Spinal cord (tissue), 10 donors: ENCODE measurements around the gene DCXR. TPM values are rescaled to one million over a fixed set of nuclear protein-coding genes. Genes with fewer than 3 reads are reported as not detected.

Source experiments
- DNase-seq, 6 donors: peaks; one replicate each; pipeline versions ENCODE4 v3.0.0 to v3.0.0-alpha.2; 2013 to 2015; ENCODE audit warnings: low spot score in 6 of 6, low read depth in 4 of 6
- H3K27ac ChIP-seq: one replicate; pipeline ENCODE4 v1.5.1; 2013; ENCODE audit warnings: low read depth, low read length, control low read depth
- H3K27me3 ChIP-seq: one replicate; pipeline ENCODE4 v1.6.1; 2013; ENCODE audit warnings: low read length; ENCODE audit not compliant: control insufficient read depth, insufficient read depth
- H3K36me3 ChIP-seq: one replicate; pipeline ENCODE4 v1.6.1; 2013; ENCODE audit warnings: low read length; ENCODE audit not compliant: control insufficient read depth, insufficient read depth
- H3K4me1 ChIP-seq: one replicate; pipeline ENCODE4 v1.6.1; 2013; ENCODE audit warnings: low read length; ENCODE audit not compliant: control insufficient read depth, insufficient read depth
- H3K4me3 ChIP-seq: one replicate; pipeline ENCODE4 v1.5.1; 2013; ENCODE audit warnings: low read depth, low read length, control low read depth
- H3K9me3 ChIP-seq: one replicate; pipeline ENCODE4 v1.6.1; 2013; ENCODE audit warnings: low read length; ENCODE audit not compliant: control insufficient read depth, insufficient read depth
- WGBS: methylation state at CpG from one replicate; pipeline ENCODE4 v1.1.5; 2013; ENCODE audit warnings: missing lambda C conversion rate; ENCODE audit not compliant: insufficient coverage; 5-methylcytosine and 5-hydroxymethylcytosine counted together
- polyA plus RNA-seq, 2 donors: library from polyadenylated mRNA; unstranded; fragments of 120-200 nt; gene quantifications; one replicate each; pipeline ENCODE4 v1.2.1, GENCODE V29; 2013; ENCODE audit not compliant: insufficient read length in 2 of 2
- total RNA-seq, 2 donors: library from RNA; depleted of rRNA in 1 of 2; stranded (reverse); fragments of 120-200 nt in 1 of 2; fragments of >200 nt in 1 of 2; gene quantifications; one replicate each; pipeline versions ENCODE4 v1.2.3 to v1.2.4, GENCODE V29; 2013 to 2014
- donor health status: healthy.

The DCXR gene
- total and polyA plus RNA-seq, 4 donors: 44.3 to 145 (median 119) TPM

- no peaks in the 10 kb centered on the region for H3K9me3 ChIP-seq
- DNase-seq: no peak
- WGBS: 6% methylated on average over 55 of the region's 55 CpGs
- no peak overlapping the region for H3K27ac ChIP-seq
- H3K4me1 ChIP-seq: peaks cover 51% of the 10 kb centered on the region
- no peaks in the 10 kb centered on the region for H3K27me3 ChIP-seq
- H3K4me3 ChIP-seq: peak overlapping the region; percentile 62
- peaks cover 71% of the 10 kb centered on the region for H3K36me3 ChIP-seq
These were observed 13.9 kb downstream of the DCXR start for GRCh38 chr17:82023447-82024241.

DNA sequence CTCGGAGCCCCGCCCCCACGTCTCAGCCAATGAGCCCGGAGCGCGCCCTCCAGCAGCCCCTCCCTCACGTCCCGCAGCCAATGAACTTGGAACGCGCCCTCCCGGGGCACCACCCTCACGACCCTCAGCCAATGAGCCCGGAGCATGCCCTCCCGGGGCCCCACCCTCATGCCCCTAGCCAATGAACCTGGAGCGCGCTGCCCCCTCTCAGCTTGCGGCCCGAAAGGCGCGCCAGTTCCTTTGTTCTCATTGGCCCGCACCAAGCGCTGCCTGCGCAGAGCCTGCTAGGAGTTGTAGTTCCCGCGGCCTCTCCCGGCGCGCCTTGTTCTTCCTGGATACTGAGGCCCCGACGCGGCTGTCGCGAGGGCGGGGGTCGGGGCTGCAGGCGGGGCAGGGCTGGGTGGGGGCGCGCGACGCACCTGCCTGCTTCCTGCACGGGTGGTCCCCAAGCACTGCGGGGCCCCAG is 14.5 kb downstream of the DCXR start, which contains the start of gene LRRC45:
Gene LRRC45, plus strand, starts transcription at position 325 of the 466 bp plus-strand sequence. CDS start 339 bp downstream, outside the sequence.
- Histone ChIP-seq H3K4me3 (peak within 1 kb of the TSS; percentile 73), H3K4me1 (peaks cover 51% of the 10 kb centered on the region)

DNA sequence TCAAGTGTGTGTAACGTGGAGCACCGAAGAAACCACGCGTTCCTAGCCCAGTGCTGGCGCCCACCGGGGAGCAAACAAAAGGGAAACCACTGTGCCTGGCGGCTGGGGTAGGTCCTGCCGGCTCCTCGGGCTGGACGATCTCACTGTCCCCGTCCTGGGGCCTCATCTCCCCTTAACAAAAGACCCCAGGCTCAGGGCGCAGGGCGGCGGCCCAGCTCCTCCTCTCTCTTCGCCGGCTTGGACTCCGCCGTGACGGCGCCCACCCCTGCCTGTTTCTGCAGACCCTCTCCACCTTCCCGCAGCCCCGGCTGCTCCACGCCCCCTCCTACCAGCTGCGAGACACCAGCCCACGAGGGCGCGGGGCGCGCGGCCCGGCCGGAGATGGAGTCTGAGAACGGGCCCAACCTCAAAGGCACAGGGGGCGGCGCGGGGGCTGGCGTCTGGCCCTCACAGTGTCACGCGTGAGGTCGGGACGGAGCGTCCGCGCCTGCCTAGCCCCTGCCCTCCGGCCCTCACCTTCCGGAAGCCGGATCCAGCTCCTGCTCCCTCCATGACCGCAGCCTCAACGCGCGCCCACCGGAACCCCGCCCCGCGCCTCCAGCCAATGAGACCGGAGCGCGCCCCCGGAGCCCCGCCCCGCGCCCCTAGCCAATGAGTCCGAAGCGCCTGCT is 15.1 kb downstream of the DCXR start, which contains the start of gene CENPX:
Gene CENPX, minus strand, starts transcription at position 569 of the 671 bp plus-strand sequence. Its CDS starts 17 bp downstream, at position 552.
- H3K27me3 ChIP-seq: no peaks in the 10 kb centered on the region
- DNase-seq: no peak
- H3K9me3 ChIP-seq: no peaks in the 10 kb centered on the region
- no peak within 1 kb of the TSS for H3K27ac ChIP-seq
- peak within 1 kb of the TSS; percentile 73 for H3K4me3 ChIP-seq
- peaks cover 71% of the 10 kb centered on the region for H3K36me3 ChIP-seq
- WGBS: under 1% methylated on average over 64 of the region's 64 CpGs
- peaks cover 51% of the 10 kb centered on the region for H3K4me1 ChIP-seq

More for the DNA sequence above, 14.5 kb downstream of the DCXR start, which contains the start of gene LRRC45:
- H3K9me3 ChIP-seq: no peaks in the 10 kb centered on the region
- H3K27me3 ChIP-seq: no peaks in the 10 kb centered on the region
- no peak within 1 kb of the TSS for H3K27ac ChIP-seq
- DNase-seq: peak; percentile 91 to 100 (median 99)
- WGBS: 0% methylated on average over 40 of the region's 42 CpGs
- peaks cover 71% of the 10 kb centered on the region for H3K36me3 ChIP-seq

- no peak overlapping the region for H3K27ac ChIP-seq
- H3K27me3 ChIP-seq: no peaks in the 10 kb centered on the region
- H3K9me3 ChIP-seq: no peaks in the 10 kb centered on the region
- DNase-seq: no peak
- H3K4me3 ChIP-seq: peak overlapping the region; percentile 73
- H3K36me3 ChIP-seq: peaks cover 71% of the 10 kb centered on the region
- peaks cover 51% of the 10 kb centered on the region for H3K4me1 ChIP-seq
- 13% methylated on average over 10 of the region's 10 CpGs for WGBS
These were observed 15.6 kb downstream of the DCXR start for GRCh38 chr17:82021900-82022309.

GRCh38 chr17:82021107-82021899 is 16.2 kb downstream of the DCXR start:
- peaks cover 55% of the 10 kb centered on the region for H3K4me1 ChIP-seq
- no peaks in the 10 kb centered on the region for H3K27me3 ChIP-seq
- H3K4me3 ChIP-seq: no peak overlapping the region
- H3K36me3 ChIP-seq: peaks cover 71% of the 10 kb centered on the region
- no peaks in the 10 kb centered on the region for H3K9me3 ChIP-seq
- H3K27ac ChIP-seq: no peak overlapping the region
- 58% methylated on average over 24 of the region's 25 CpGs for WGBS
- DNase-seq: peak in 2 of 6 donors; percentile 71 to 78

DNA sequence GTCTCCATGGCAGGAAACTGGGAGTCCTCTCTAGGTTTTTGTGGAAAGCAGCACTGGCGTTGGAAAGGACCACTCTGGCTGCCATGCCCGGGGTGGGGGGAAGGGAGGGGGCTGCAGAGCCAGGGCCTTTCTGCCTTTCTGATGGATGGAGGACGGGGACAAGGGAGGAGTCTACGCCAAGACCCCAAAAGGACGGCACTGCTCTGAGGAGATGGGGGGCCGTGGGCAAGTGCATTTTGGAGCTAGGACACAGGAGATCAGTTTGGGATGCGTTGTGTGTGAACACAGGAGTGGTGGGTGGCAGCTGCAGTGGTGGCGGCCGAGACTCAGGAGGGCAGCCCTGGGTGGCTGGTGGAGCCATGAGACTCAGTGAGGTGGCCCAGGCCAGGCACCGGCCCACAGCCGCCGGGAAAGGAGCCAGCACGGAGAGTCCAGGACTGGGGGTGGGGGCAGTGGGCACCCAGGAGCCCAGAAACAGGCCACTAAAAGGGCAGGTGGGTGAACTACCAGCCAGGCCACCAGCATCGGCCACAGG is 16.9 kb downstream of the DCXR start:
- Histone ChIP-seq H3K4me1 (peaks cover 55% of the 10 kb centered on the region), H3K27me3 (no peaks in the 10 kb centered on the region)

DNA sequence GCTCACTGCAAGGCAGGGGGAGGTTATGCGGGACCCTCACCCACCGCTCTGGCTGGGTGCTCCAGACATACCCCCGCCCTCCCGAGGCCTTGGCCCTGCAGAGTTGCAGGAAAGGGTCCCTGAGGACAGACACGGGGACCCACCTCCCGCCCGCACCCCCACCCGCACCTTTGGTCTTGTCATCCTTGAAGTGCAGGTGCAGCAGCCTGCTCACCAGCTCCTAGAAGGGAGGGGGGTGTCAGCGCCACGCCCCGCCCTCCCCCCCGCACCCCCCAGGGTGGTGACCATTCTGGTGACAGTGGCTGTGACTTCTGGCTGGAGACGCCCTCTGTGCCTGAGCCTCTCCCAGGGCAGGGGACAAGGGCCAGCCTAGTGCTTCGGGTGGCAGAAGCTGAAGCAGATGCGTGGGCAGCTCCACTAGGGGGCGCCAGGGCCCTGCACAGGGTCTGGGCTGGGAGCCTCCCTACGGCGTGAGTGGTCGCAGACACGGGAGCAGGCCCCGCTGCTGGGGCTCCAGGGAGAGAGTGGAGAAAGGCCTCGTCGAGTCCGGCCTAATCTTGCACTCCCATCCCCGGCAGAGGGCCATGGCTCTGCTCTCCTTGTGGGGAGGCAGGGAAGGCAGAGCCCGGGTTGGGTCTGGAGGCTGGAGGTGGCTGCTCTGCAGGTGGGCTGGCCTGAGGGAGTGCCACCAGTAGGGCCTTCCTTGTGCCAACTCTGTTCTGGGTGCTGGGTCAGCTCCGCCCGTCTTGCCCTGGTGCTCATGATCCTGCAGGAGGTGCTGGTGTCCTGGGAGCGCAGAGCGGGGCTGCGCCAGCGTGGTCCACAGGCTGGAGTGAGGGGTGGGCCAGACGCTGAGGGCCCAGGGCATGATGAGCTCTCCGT is 17.6 kb downstream of the DCXR start:
- peaks cover 71% of the 10 kb centered on the region for H3K36me3 ChIP-seq
- H3K4me3 ChIP-seq: no peak overlapping the region
- peaks cover 59% of the 10 kb centered on the region for H3K4me1 ChIP-seq
- H3K27me3 ChIP-seq: no peaks in the 10 kb centered on the region
- 60% methylated on average over 30 of the region's 34 CpGs for WGBS
- no peaks in the 10 kb centered on the region for H3K9me3 ChIP-seq
- no peak overlapping the region for H3K27ac ChIP-seq
- DNase-seq: no peak

More for the DNA sequence above, 16.9 kb downstream of the DCXR start:
- no peak overlapping the region for H3K4me3 ChIP-seq
- H3K27ac ChIP-seq: no peak overlapping the region
- WGBS: 74% methylated on average over 14 of the region's 14 CpGs
- DNase-seq: no peak
- H3K9me3 ChIP-seq: no peaks in the 10 kb centered on the region
- H3K36me3 ChIP-seq: peaks cover 71% of the 10 kb centered on the region

GRCh38 chr17:82018989-82019689 is 18.4 kb downstream of the DCXR start:
- no peaks in the 10 kb centered on the region for H3K9me3 ChIP-seq
- H3K27me3 ChIP-seq: no peaks in the 10 kb centered on the region
- H3K36me3 ChIP-seq: peaks cover 72% of the 10 kb centered on the region
- no peak overlapping the region for H3K4me3 ChIP-seq
- WGBS: 94% methylated on average over 29 of the region's 33 CpGs
- no peak for DNase-seq
- no peak overlapping the region for H3K27ac ChIP-seq
- H3K4me1 ChIP-seq: peaks cover 59% of the 10 kb centered on the region
